Measurements from ENCODE around the gene PTTG1IP.

The PTTG1IP gene

DNA sequence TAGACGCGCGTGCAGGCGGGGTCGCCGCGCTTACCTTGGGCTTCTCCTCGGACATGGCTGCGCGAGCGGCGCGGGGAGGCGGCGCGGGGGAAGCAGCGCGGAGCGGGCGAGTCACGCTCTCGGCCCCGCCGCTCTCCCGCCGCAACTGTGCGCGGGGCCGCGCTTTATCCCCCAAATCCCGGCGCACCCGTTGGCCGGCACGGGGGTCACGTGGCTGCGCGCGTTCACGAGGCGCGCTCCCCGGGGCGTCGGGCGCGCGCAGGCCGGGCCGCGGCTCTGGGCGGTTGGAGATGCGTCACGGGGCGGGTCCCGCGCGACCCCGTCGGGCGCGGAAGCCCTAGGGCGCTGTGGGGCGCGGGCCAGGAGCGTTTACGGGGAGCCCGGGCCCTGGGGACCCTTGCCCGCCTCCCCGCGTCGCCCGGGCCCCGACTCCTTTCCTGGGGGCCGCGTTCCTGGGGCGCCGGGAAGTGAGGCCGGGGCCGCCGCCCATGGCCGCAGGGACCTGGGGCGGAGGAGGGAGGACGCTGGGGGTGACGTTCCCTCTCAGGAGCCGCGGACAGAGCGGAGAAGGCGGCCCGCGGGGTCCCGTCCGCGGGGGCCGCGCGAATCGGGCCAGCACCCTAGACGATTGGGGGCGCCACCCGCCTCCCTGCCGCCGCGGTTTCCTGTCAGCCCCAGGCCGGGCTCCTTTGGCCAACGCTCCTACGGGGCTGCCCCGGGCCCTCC, 55.4 kb downstream of the PTTG1IP start, which contains the start of gene SUMO3:
TSS of gene SUMO3 (minus strand) at position 149 of the 726 bp plus-strand sequence. CDS start at position 55, 94 bp downstream.
- no peak for DNase-seq (ENCODE audit: low read depth)
- TF ChIP-seq, protein P1, sequence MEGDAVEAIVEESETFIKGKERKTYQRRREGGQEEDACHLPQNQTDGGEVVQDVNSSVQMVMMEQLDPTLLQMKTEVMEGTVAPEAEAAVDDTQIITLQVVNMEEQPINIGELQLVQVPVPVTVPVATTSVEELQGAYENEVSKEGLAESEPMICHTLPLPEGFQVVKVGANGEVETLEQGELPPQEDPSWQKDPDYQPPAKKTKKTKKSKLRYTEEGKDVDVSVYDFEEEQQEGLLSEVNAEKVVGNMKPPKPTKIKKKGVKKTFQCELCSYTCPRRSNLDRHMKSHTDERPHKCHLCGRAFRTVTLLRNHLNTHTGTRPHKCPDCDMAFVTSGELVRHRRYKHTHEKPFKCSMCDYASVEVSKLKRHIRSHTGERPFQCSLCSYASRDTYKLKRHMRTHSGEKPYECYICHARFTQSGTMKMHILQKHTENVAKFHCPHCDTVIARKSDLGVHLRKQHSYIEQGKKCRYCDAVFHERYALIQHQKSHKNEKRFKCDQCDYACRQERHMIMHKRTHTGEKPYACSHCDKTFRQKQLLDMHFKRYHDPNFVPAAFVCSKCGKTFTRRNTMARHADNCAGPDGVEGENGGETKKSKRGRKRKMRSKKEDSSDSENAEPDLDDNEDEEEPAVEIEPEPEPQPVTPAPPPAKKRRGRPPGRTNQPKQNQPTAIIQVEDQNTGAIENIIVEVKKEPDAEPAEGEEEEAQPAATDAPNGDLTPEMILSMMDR (IDR thresholded peaks at IDR 0.05; ENCODE audit: control insufficient read depth, extremely low read depth, insufficient read depth), result no peak
- H3K4me3 ChIP-seq (ENCODE audit: low read depth, low read length), result peak within 1 kb of the TSS; percentile 66

DNA sequence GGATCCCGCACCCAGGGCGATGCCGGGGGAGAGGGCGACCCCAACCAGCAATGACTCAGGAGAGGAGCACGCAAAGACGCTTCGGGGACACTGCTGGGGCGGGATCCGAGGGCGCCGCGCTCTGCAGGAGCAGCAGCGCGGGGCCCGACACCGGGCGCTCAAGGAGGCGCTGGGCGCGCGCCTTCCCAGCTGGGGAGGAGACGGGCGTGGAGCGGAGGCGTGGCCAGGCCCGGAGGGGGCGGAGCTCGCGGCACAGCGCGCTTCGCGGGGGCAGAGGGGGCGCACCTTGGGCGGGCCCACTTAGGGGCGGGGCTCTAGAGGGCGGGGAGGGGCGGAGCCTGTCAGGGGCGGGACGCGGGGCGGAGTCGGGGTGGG, 56.0 kb downstream of the PTTG1IP start:
- no peak for DNase-seq (ENCODE audit: low read depth)
- TF ChIP-seq, protein P1 (IDR thresholded peaks at IDR 0.05; ENCODE audit: control insufficient read depth, extremely low read depth, insufficient read depth), result no peak

DNA sequence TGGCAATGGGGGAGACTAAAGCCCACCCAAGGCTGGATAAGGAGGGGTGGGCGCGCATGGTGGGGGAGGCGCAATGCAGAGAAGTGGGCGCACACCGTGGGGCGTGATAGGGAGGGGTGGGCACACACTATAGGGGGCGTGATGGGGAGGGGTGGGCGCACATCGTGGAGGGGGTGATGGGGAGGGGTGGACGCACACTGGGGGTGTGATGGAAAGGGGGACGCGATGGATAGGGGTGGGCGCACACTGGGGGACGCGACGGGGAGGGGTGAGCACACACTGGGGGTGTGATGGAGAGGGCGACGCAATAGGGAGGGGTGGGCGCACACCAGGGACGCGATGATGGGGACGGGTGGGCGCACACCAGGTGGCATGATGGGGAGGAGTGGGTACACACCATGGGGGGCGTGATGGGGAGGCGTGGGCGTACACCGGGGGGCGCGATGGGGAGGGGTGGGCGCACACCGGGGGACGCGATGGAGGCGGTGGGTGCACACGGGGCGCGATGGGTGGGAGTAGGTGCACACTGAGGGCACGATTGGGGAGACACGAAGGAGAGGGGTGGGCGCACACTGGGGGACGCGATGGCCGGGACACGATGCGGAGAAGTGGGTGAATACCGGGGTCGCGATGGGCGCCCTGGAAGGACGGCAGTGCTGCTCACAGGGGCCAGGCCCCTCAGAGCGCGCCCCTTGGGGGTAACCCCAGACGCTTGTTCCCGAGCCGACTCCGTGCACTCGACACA, 56.6 kb downstream of the PTTG1IP start:
- no peak for DNase-seq (ENCODE audit: low read depth)
- H3K4me3 ChIP-seq (ENCODE audit: low read depth, low read length), result peak overlapping the region; percentile 66
- TF ChIP-seq, protein P1 (IDR thresholded peaks at IDR 0.05; ENCODE audit: control insufficient read depth, extremely low read depth, insufficient read depth), result no peak

More for the DNA sequence above, 56.0 kb downstream of the PTTG1IP start:
- H3K4me3 ChIP-seq (ENCODE audit: low read depth, low read length), result peak overlapping the region; percentile 66

DNA sequence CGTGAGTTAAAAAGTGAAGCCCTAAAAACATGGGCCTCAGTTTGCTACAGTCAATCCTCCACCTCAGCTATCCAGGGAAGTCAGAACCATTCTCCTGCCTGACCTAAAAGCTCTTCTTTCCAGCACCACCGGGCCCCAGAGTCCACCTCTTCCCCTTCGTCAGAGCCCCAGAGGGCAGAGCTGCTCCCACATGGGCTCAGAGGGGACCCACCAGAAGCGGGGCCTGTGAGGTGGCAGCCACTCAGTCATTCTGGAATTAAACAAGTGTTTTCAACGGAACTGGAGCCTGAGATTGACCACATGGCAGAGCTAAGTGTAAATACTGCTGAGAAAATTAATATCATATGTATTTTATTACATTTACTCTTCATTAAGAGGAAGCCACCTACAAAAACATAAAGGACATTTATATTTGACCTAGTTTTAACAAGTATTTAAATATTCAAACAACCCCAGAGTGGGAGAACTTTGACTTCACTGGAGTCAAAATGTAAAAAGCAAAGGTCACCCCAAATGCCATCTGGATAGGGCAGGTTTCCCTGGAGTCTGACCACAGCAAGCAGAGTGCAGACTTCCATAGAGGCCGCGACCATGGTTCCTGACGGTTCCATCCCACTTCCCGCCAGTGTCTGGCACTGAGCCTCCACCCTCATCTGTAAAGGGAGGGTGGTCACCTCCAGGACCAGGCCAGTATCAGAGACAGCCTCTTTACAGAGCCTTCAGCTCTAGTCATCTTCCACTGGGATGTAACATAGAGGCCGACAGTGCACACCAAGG, 57.5 kb downstream of the PTTG1IP start:
- H3K4me3 ChIP-seq (ENCODE audit: low read depth, low read length), result no peak overlapping the region
- DNase-seq (ENCODE audit: low read depth), result no peak
- TF ChIP-seq, protein P1 (IDR thresholded peaks at IDR 0.05; ENCODE audit: control insufficient read depth, extremely low read depth, insufficient read depth), result no peak

DNA sequence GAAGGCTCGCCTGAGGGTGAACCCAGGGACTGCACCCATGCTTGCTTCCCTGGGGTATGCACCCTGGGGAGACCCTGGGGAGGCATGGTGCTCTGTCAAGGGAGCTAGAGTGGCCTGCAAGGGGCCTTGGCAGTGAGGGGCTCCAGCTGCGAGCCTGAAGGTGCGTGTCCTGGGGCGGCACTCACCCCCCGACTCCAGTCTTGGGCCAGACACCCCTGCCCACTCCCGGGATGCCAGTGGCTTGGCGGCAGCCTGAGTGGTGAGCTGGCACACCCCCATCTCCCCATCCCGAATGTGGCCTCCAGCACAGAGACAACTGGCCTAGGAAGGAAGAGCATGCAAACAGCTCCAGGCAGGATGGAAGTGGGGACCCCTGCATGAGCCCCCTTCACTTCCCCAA, 58.3 kb downstream of the PTTG1IP start:
- no peak overlapping the region for H3K4me3 ChIP-seq (ENCODE audit: low read depth, low read length)
- DNase-seq (ENCODE audit: low read depth), result no peak
- TF ChIP-seq, protein P1 (IDR thresholded peaks at IDR 0.05; ENCODE audit: control insufficient read depth, extremely low read depth, insufficient read depth), result no peak

DNA sequence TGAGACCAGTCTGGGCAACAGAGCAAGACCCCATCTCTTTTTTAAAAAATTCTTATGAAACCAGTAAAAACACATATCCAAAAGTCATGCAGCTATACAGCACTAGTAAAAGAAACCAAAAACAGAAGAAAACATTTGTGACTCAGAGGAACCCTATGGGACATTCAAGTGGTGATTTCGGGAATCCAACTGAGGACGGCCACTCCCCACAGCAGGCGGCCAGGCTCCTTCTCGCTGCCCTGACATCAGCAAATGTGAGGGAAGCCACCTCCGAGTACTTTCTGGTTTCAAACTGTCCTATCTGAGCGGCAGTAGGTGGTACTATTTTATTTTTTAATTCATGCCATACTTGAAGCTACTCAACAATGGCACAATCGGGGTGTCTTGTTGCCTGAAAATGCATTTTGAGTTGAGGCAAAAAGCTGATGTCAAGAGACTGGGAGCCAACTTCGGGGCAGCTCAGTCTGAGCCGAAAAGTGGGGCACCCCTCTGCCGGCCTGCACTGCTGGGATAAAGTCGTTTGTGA, 58.9 kb downstream of the PTTG1IP start:
- DNase-seq (ENCODE audit: low read depth), result no peak
- TF ChIP-seq, protein P1 (IDR thresholded peaks at IDR 0.05; ENCODE audit: control insufficient read depth, extremely low read depth, insufficient read depth), result no peak
- no peak overlapping the region for H3K4me3 ChIP-seq (ENCODE audit: low read depth, low read length)

Data from LNCaP clone FGC (cell line).